Epithelial cell of prostate (primary cell): ENCODE measurements around the gene ELL.

Experiments
- DNase-seq: peaks from one replicate; pipeline ENCODE4 v3.0.0-alpha.2; 2011; ENCODE audit warnings: low read depth, low spot score
- H3K27ac ChIP-seq: fragments of 450-650 bp; 2 replicates; pipeline ENCODE4 v1.5.1; 2017; ENCODE audit warnings: mild to moderate bottlenecking

The ELL gene

GRCh38 chr19:18452386-18452785 is 69.5 kb downstream of the ELL start:
- no peak for DNase-seq

DNA sequence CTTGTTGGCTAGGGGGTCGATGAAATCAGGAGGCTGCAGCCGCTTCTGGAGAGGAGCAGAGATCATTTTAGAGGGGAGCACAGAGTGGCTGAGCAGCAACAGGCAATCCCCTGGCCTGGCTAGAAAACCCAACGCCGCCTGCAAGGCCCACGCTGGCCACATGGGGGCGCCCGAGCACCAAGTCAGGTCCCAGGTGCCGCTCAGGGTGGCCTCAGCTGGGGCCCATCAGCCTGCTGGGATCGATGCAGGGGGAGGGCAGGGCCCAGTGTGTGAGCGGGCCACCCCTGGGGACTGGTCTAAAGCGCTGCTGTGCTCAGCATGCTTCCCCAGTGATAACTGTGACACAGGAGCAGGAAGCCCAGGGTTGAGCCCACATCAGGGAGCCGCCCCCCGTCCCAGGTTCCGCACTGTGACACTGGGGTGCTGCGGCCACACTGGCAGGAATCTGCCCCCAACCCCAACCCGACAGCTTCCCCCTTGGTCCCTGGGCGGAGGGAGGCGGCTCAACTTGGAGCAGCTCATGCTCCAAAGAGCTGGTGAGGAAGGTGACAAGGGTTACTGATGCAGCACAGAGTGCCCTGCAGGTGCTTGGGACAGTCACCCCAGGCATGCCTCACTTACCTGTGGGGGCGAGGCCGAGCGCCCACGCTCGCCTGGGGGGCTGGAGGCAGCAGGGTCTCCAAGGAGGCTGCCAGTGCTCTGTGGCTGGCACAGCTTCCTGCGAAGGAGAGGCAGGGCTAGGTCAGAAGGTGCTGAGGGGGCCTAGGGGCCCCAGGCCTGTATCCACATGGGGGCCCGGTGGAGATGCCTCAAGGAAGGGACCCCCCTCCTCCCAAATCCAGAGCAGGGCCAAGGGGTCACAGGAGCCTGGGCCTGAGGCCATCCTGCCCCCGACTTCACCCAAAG is 70.7 kb downstream of the ELL start:
- no peak for DNase-seq
- H3K27ac ChIP-seq, result no peak overlapping the region

More at GRCh38 chr19:18452386-18452785, 69.5 kb downstream of the ELL start:
- no peak overlapping the region for H3K27ac ChIP-seq

GRCh38 chr19:18450021-18450930 is 71.6 kb downstream of the ELL start:
- no peak overlapping the region for H3K27ac ChIP-seq

GRCh38 chr19:18449552-18449951 is 72.3 kb downstream of the ELL start:
- no peak overlapping the region for H3K27ac ChIP-seq
- DNase-seq, result no peak

More at GRCh38 chr19:18450021-18450930, 71.6 kb downstream of the ELL start:
- DNase-seq, result no peak

DNA sequence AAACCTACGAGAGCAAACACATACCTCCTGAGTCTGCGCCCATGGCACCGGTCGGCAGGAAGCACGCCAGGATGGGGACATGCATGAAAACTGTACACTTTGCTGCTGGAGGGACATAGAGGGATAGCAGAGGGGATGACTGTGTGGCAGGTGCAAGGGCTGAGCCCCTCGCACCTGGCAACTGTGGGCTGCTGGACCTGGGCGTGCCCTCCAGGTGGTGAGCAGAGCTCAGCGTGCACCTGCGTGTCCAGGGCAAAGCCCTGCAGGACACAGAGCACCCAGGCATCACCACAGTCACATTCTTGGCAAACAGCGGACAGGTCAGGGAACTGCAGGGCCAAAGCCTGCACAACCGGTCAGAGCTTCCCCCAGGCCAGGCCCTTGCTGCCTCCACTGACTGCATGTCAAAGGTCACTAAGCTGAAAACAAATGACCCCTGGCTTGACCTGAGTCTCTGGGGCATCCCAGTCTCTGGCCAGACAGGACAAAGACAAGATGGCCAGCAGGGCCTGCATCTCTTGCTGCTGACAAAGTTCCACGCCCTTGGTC is 75.0 kb downstream of the ELL start:
- no peak overlapping the region for H3K27ac ChIP-seq
- no peak for DNase-seq

DNA sequence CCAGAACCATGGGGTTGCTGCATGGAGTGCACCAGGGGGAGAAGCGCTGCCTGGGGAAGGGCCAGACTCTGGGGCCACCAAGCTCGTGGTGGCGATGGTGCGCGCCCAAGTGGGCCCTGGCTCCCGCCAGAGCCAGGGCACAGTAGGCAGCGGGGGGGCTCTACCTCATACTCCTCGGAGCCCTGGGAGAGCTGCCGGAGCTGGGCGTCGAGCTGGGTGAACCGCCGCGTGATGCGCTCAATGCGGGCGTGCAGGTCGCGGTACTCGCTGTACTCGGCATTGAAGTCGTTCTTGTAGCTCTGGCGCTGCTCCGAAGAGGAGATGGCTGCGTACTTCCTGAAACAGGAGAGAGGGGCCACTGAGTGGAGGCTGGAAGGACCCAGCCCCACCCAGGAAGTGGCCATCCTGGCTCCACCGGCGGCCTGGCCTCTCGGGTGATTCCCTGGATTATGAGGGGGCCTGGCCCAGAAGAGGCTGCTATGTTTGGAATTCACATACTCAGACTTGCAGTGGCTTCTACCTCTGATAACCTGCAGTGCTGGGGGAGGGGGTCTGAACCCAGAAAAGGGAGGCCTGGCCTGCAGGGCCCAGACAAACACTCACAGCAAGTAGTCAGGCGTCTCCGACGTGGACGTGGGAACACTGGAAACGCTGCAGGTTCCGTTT is 75.6 kb downstream of the ELL start:
- no peak for DNase-seq
- no peak overlapping the region for H3K27ac ChIP-seq

DNA sequence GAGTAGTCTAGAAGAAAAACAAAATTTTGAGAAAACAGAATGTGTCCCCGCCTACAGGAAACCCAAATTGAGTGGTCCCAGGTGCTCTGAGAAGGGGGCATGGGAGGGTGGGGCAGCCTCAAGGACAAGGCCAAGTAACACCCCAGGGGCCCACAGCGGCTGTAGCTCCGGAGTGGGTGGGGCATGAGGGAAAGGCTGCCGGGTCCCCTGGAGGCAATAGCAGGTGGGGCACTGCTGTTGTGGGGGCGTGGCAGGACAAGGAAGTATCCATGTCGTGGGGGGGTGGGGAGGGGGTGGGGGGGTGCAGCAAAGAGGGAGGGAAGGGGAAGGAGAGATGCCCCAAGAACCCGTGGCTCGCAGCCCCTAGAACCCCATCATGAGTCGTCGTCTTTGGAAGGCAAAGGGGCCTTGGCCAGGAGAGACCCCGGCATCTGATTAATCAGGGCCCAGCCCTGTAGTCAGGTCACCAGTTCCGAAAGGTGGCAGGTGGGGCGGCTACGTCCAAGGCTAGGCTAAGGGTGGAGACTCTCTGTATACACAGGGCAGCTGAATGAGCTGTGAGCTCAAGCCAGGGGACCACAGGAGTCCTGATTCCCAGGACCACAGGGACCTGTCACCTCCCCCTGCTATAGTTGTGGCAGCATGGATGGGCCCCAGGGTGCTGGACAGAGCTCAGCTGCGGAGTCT is 76.5 kb downstream of the ELL start:
- no peak for DNase-seq
- H3K27ac ChIP-seq, result no peak overlapping the region

DNA sequence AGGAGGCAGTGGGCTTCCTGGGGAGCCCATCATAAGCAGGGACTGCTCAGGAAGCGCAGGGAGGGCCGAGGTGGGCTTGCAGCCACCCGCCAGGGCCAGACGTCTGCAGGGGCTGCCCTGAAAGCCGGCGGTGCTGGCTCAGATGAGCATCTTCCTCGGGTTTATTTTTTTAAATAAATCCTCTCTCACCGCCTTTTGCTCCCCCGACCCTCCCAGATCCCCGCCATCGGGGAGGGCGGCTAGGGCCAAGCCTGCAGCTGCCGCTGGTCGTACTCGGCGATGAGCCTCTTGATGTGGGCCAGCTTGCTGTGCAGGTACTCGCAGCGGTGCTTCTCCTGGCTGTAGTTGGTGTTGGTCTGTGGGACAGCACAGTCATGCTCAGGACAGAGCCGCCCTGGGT is 77.4 kb downstream of the ELL start:
- H3K27ac ChIP-seq, result no peak overlapping the region
- DNase-seq, result no peak

- DNase-seq, result no peak
- H3K27ac ChIP-seq, result no peak overlapping the region
Measured at GRCh38 chr19:18443831-18444230, 78.0 kb downstream of the ELL start.

DNA sequence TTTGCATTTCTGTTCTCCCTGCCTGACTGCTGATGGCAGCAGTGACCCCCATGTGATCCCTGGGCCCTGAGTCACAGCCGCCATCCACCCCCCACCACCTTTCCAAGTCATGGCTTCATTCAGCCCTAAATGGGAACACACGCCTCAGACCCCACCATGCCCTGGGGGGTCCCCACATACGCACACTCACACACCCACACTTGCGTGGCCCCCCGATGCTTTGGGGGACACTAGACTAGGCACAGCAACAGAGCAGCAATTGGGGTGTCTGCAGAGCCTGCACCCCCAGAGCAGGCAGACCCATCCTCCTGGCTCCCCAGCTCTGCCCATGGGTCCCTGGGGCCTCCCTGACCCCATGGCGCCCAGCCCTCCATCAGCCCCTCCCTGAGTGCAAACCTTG is 78.5 kb downstream of the ELL start:
- DNase-seq, result no peak
- H3K27ac ChIP-seq, result no peak overlapping the region

DNA sequence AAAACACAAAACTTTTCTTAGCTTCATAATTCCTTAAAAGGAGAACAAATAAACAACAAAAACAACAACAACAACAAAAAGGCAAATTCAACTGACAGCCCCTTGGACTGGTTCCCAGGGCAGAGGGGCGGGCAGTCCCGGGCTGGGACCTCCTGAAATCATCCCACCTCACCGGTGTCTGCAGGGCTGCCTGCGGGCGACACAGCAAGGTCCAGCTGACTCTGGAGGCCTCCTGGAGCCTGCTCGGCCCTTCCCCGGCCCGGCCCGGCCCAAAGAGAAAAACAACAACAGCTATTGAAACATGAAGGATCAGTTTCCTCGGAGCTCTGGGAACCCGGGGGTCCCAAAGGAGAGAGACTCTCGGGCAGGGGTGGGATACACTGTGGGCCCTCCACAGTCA is 78.9 kb downstream of the ELL start:
- no peak overlapping the region for H3K27ac ChIP-seq
- no peak for DNase-seq

DNA sequence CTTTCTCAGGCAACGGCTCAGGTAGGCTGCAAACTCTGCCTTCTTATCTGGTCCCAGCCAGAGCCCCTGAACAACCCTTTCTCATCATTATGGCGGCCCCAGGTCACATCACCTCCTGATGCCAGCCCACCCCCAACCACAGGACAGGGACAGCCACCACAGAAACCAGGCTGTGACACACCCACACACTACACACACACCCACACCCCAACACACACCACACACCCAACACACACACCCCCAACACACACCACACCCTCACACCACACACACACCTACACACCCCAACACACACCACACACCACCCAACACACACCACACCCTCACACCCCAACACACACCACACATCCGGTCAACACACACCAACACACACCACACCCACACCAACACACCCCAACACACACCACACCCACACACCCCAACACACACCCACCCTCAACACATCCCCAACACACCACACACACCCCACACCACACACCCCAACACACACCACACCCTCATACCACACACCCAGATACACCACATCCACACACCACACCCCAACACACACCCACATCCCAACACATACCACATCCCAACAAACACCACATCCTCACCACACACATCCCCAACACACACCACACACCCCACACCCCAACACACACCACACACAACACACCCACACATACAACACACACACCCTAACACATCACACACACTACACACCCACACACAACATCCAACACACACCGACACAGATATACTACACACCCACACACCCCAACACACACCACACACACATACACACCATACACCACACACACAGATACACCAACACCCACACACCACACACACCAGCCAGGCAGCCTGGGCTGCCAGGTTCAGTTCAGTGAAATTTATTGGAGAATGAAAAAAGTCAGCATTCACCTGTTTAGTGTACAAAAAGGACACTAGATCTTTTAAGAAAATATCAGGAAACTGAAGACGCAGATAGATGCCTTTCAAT is 79.8 kb downstream of the ELL start:
- no peak for DNase-seq
- H3K27ac ChIP-seq, result no peak overlapping the region

DNA sequence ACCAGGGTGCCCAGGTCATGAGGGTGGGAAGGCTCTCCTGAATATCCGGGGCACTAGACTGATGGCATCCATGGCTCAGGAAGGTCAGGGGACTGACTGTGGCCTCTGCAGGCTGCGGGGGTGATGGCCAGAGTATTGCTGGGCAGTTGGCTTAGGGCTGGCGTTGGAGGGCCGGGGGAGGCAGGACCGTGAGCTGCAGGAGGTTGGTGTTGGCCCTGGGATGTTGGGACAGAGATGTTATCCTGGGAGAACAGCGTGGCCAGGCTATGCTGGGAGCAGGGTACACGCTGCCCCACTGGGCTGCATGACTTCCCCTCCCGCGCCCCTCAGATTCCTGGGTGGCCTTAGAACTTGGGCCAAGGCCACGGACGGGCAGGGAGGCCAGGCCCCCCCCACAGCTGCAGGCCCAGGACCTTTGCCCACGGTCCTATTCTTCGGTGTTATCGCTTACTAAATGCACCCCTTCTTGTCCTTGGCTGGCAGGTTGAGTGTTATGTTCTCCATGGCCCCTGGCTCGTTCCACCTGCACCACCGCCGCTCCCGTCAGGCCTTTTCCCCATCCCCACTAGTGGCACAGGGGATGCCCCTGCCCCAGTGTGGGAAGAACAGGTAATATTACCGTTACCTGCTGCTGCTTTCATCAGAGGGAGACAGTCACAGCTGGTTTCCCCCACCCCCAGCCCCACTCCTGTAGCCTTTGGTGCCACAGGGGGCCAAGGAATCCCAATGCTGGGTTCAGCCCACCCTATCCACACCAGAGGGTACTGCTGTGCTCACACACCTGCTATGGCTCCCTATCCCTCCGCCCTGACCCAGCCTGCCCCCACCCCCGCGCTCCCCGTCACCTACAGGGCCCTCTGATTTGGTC is 80.7 kb downstream of the ELL start:
- no peak for DNase-seq
- no peak overlapping the region for H3K27ac ChIP-seq

GRCh38 chr19:18440415-18440877 is 81.4 kb downstream of the ELL start:
- DNase-seq, result no peak
- H3K27ac ChIP-seq, result no peak overlapping the region

- DNase-seq, result no peak
- peak overlapping the region; percentile 50 for H3K27ac ChIP-seq
Measured at GRCh38 chr19:18439910-18440237, 82.0 kb downstream of the ELL start.

GRCh38 chr19:18439025-18439909 is 82.6 kb downstream of the ELL start:
- DNase-seq, result no peak
- H3K27ac ChIP-seq, result peak overlapping the region; percentile 50
